HEK293 (cell line): ENCODE data around the gene VEGFC.

Experiments
- CTCF ChIP-seq: fragments of 450-650 bp; formaldehyde crosslinking; IDR thresholded peaks from 2 replicates; pipeline ENCODE4 v1.5.1; 2016; ENCODE audit warnings: missing biosample characterization, missing genetic modification characterization
- REST ChIP-seq: fragments of 450-650 bp; formaldehyde crosslinking; IDR thresholded peaks from 2 replicates; pipeline ENCODE4 v1.5.1; 2016; ENCODE audit warnings: missing biosample characterization, missing genetic modification characterization
- SALL2 ChIP-seq: fragments of 450-650 bp; formaldehyde crosslinking; IDR thresholded peaks from 2 replicates; pipeline ENCODE4 v1.5.0; 2017; ENCODE audit warnings: missing biosample characterization, mild to moderate bottlenecking, missing genetic modification characterization, borderline replicate concordance
- ZBTB21 ChIP-seq: fragments of 450-650 bp; formaldehyde crosslinking; IDR thresholded peaks from 2 replicates; pipeline ENCODE4 v1.5.1; 2017; ENCODE audit warnings: missing biosample characterization, missing genetic modification characterization
- ZBTB44 ChIP-seq: fragments of 450-650 bp; IDR thresholded peaks from 2 replicates; pipeline ENCODE4 v1.5.1; 2018; ENCODE audit warnings: missing biosample characterization, mild to moderate bottlenecking, missing genetic modification characterization
- ZBTB8A ChIP-seq: fragments of 450-650 bp; formaldehyde crosslinking; IDR thresholded peaks from 2 replicates; pipeline ENCODE4 v1.5.1; 2016; ENCODE audit warnings: missing biosample characterization, missing genetic modification characterization
- ZNF133 ChIP-seq: fragments of 450-650 bp; formaldehyde crosslinking; IDR thresholded peaks from 2 replicates; pipeline ENCODE4 v1.5.1; 2016; ENCODE audit warnings: missing biosample characterization, missing genetic modification characterization
- ZNF266 ChIP-seq: fragments of 450-650 bp; formaldehyde crosslinking; IDR thresholded peaks from 2 replicates; pipeline ENCODE4 v1.5.1; 2016; ENCODE audit warnings: missing biosample characterization, missing genetic modification characterization, low read depth
- ZNF274 ChIP-seq, 2 experiments: fragments of 200-500 bp in 1 of 2; fragments of 450-650 bp in 1 of 2; sonication (Bioruptor generic) in 1 of 2; formaldehyde crosslinking in 1 of 2; IDR thresholded peaks; 2 replicates each; pipeline versions ENCODE4 v1.5.1 to v1.6.1; 2014 to 2016; ENCODE audit warnings: borderline replicate concordance in 1 of 2, inconsistent platforms in 1 of 2, low read length in 1 of 2, missing biosample characterization in 1 of 2, missing genetic modification characterization in 1 of 2
- ZNF280D ChIP-seq: fragments of 450-650 bp; formaldehyde crosslinking; IDR thresholded peaks from 2 replicates; pipeline ENCODE4 v1.5.1; 2016; ENCODE audit warnings: missing biosample characterization, missing genetic modification characterization
- ZNF623 ChIP-seq: fragments of 450-650 bp; formaldehyde crosslinking; IDR thresholded peaks from 2 replicates; pipeline ENCODE4 v1.5.1; 2016; ENCODE audit warnings: missing biosample characterization, missing genetic modification characterization
- ZNF677 ChIP-seq: fragments of 450-650 bp; IDR thresholded peaks from 2 replicates; pipeline ENCODE4 v1.5.0; 2018; ENCODE audit warnings: missing biosample characterization, mild to moderate bottlenecking, missing genetic modification characterization, moderate library complexity
- ZNF701 ChIP-seq: fragments of 450-650 bp; formaldehyde crosslinking; IDR thresholded peaks from 2 replicates; pipeline ENCODE4 v1.5.1; 2016; ENCODE audit warnings: missing biosample characterization, missing genetic modification characterization

- TF ChIP-seq CTCF (tag by site-specific recombination) (no peak), ZBTB44 (tag by site-specific recombination) (no peak), ZNF677 (tag by site-specific recombination) (no peak), ZNF133 (tag by site-specific recombination) (no peak), SALL2 (tag by site-specific recombination) (no peak), ZNF701 (no peak), ZBTB21 (tag by site-specific recombination) (no peak), REST (tag by site-specific recombination) (no peak), ZNF280D (tag by site-specific recombination) (no peak), ZNF274 (IDR thresholded peaks at IDR 0.05; ENCODE audit: low read length) (no peak), ZNF274 (tag by site-specific recombination; IDR thresholded peaks at IDR 0.05; ENCODE audit: borderline replicate concordance) (no peak), ZNF266 (tag by site-specific recombination) (no peak), ZNF623 (tag by site-specific recombination) (no peak), ZBTB8A (no peak)
Observed at GRCh38 chr4:176799653-176800052, 6.9 kb upstream of the VEGFC start.
